T-helper 1 cell treated with Interleukin-12 subunit alpha and Interleukin-12 subunit beta and Interleukin-4 antibody, amounts not matched to agents 30 μg/mL and 1 μg/mL, for 36 hours (primary cell): Measurements from ENCODE around the gene DHDH.

ENCODE experiments used
- H3K27ac Mint-ChIP-seq: one replicate; pipeline ENCODE4 v1.8.0; 2021; ENCODE audit warnings: mild to moderate bottlenecking, mixed read lengths
- H3K27me3 Mint-ChIP-seq: one replicate; pipeline ENCODE4 v1.8.0; 2021; ENCODE audit warnings: low read depth, mixed read lengths
- H3K36me3 Mint-ChIP-seq: one replicate; pipeline ENCODE4 v1.8.0; 2021; ENCODE audit warnings: low read depth, mixed read lengths
- H3K4me1 Mint-ChIP-seq: one replicate; pipeline ENCODE4 v1.8.0; 2021; ENCODE audit warnings: low read depth, mixed read lengths
- H3K4me3 Mint-ChIP-seq: one replicate; pipeline ENCODE4 v1.8.0; 2021; ENCODE audit warnings: mild to moderate bottlenecking, moderate library complexity, mixed read lengths
- H3K9me3 Mint-ChIP-seq: one replicate; pipeline ENCODE4 v1.8.0; 2021; ENCODE audit warnings: mixed read lengths

The DHDH gene

GRCh38 chr19:48965040-48965805 is 31.7 kb downstream of the DHDH start, which contains the start of gene FTL:
Gene FTL, plus strand, starts transcription at chr19:48965309. Its CDS starts 199 bp downstream, at chr19:48965508.
- Mint-ChIP-seq H3K4me3 (peak within 1 kb of the TSS; percentile 98), H3K27me3 (no peaks in the 10 kb centered on the region), H3K36me3 (peaks cover 35% of the 10 kb centered on the region), H3K4me1 (peaks cover 38% of the 10 kb centered on the region), H3K9me3 (no peaks in the 10 kb centered on the region), H3K27ac (peak within 1 kb of the TSS; percentile 96)

DNA sequence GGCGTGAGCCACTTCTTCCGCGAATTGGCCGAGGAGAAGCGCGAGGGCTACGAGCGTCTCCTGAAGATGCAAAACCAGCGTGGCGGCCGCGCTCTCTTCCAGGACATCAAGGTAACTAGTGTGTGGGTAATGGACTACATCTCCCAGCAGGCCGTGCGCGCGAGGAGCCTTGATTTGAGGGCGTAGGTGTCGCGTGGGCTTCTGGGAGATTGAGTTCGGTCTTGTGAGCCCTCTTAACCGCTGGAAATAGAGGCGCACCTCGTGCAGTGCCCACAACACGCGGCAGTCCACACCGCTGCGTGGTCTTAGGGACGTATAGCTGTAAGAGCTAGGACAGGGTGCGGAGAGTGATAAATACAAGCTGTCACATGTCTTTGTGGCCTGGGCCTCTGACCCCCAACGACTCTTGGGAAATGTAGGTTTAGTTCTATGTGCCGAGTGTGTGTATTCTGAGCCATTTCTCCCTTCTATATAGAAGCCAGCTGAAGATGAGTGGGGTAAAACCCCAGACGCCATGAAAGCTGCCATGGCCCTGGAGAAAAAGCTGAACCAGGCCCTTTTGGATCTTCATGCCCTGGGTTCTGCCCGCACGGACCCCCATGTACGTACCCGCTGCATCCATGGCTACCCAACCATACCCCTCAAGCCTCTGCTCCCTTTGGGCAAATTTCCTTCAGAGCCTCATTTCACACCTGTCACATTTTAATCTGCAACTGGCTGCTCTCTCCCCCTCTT is 32.5 kb downstream of the DHDH start:
- Mint-ChIP-seq H3K4me3 (peak overlapping the region; percentile 98), H3K27ac (peak overlapping the region; percentile 96), H3K27me3 (no peaks in the 10 kb centered on the region), H3K9me3 (no peaks in the 10 kb centered on the region), H3K4me1 (peaks cover 40% of the 10 kb centered on the region), H3K36me3 (peaks cover 36% of the 10 kb centered on the region)

GRCh38 chr19:48966541-48967345 is 33.2 kb downstream of the DHDH start:
- H3K27me3 Mint-ChIP-seq: no peaks in the 10 kb centered on the region
- H3K36me3 Mint-ChIP-seq: peaks cover 34% of the 10 kb centered on the region
- H3K9me3 Mint-ChIP-seq: no peaks in the 10 kb centered on the region
- peaks cover 37% of the 10 kb centered on the region for H3K4me1 Mint-ChIP-seq
- H3K4me3 Mint-ChIP-seq: peak overlapping the region; percentile 98
- peak overlapping the region; percentile 96 for H3K27ac Mint-ChIP-seq

DNA sequence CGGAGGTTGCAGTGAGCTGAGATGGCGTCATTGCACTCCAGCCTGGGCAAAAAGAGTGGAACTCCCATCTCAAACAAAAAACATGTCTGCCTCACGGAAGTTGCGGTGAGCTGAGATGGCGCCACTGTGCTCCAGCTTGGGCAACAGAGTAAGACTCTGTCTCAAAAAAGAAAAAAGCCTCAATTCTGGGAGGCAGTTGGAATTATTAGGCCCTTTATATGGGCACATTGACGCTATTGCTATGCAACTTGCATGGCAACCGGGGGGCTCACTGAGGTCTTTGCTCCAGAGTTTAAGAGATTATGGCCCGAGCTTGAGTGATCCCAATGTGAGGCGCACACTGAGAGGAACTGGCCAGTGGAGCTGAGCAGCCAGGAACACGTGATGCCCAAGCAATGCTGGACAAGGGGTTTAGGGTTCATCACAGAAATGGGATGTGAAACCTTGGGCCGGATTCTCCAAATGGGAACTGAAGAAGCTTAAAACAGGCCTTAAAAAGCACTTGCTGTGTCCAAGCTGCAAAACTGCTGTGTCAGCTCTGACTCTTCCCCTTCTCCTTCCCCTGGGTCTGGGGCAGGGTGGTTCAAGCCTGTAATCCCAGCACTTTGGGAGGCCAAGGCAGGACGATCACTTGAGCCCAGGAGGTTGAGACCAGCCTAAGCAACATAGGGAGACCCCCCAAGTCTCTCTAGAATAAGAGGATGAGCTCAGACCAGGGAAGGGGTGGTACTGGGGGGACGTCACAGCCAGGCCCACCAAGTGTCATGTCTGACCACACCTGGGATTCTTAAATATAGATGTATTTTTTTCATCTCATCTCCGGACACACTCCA is 34.1 kb downstream of the DHDH start:
- Mint-ChIP-seq H3K9me3 (no peaks in the 10 kb centered on the region), H3K27ac (peak overlapping the region; percentile 6), H3K4me3 (peak overlapping the region; percentile 98), H3K4me1 (peaks cover 33% of the 10 kb centered on the region), H3K27me3 (no peaks in the 10 kb centered on the region), H3K36me3 (peaks cover 30% of the 10 kb centered on the region)

- H3K36me3 Mint-ChIP-seq: peaks cover 34% of the 10 kb centered on the region
Observed at GRCh38 chr19:48968179-48968661, 34.7 kb downstream of the DHDH start.

GRCh38 chr19:48968813-48969218 is 35.3 kb downstream of the DHDH start:
- Mint-ChIP-seq H3K27ac (peak overlapping the region; percentile 5), H3K36me3 (peaks cover 34% of the 10 kb centered on the region), H3K4me3 (no peak overlapping the region), H3K27me3 (no peaks in the 10 kb centered on the region), H3K9me3 (no peaks in the 10 kb centered on the region), H3K4me1 (peaks cover 28% of the 10 kb centered on the region)

More at GRCh38 chr19:48968179-48968661, 34.7 kb downstream of the DHDH start:
- H3K27ac Mint-ChIP-seq: peak overlapping the region; percentile 6
- no peaks in the 10 kb centered on the region for H3K9me3 Mint-ChIP-seq
- H3K27me3 Mint-ChIP-seq: no peaks in the 10 kb centered on the region
- H3K4me1 Mint-ChIP-seq: peaks cover 32% of the 10 kb centered on the region
- no peak overlapping the region for H3K4me3 Mint-ChIP-seq

GRCh38 chr19:48969276-48970138 is 36.0 kb downstream of the DHDH start:
- Mint-ChIP-seq H3K36me3 (peaks cover 34% of the 10 kb centered on the region), H3K4me3 (no peak overlapping the region), H3K27ac (no peak overlapping the region), H3K27me3 (no peaks in the 10 kb centered on the region), H3K4me1 (peaks cover 22% of the 10 kb centered on the region), H3K9me3 (no peaks in the 10 kb centered on the region)

DNA sequence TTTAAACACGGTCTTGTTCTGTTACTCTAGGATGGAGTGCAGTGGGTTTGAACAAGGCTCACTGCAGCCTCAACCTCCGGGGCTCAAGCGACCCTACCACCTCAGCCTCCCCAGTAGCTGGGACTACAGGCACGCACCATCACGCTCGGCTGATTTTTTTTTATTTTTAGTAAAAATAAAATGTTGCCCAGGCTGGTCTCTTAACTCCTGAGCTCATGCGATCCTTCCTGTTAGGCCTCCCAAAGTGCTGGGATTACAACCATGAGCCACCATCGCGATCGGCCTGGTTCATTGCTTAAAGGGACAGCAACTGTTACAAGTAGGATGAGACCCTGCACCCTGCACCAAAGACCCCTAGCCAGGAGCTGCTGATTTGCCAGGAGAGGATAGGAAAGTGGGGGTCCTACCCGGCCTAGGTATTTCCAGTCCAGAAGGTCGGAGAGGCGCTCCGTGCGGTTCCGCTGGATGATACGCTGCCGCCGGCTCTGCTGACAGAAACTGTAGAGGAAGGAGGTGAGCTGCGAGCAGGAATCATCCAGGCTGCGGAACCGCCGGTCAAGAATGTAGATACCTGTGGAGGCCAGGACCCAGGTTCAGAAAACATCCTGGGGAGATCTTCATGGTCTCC is 36.8 kb downstream of the DHDH start:
- Mint-ChIP-seq H3K27me3 (no peaks in the 10 kb centered on the region), H3K9me3 (no peaks in the 10 kb centered on the region), H3K27ac (no peak overlapping the region), H3K4me3 (no peak overlapping the region), H3K4me1 (peaks cover 18% of the 10 kb centered on the region), H3K36me3 (peaks cover 34% of the 10 kb centered on the region)

DNA sequence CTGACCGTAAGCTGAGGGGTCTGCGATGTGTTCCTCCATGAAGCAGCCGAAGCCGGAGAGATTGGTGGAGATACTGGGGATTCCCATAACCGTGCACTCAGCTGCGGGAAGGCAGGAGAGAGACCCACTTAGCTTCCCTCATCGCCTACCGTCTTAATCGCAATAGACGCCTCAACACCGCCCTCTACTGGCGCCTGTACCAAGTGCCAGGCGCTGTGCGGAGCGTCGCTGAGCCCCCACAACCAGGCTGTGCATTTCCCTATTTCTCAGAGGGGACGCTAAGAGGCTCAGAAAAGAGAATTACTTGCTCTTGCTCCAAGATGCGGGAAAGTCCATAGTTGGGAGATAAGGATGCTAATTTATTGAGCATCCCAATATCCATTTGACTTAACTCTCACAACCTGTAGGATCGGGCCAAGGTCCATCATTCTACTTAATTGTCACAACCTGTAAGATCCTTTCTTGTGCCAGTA is 37.5 kb downstream of the DHDH start:
- Mint-ChIP-seq H3K27me3 (no peaks in the 10 kb centered on the region), H3K4me3 (no peak overlapping the region), H3K4me1 (peaks cover 11% of the 10 kb centered on the region), H3K36me3 (peaks cover 28% of the 10 kb centered on the region), H3K27ac (peak overlapping the region; percentile 45), H3K9me3 (no peaks in the 10 kb centered on the region)

GRCh38 chr19:48975947-48976847 is 42.7 kb downstream of the DHDH start:
- Mint-ChIP-seq H3K27me3 (no peaks in the 10 kb centered on the region), H3K9me3 (no peaks in the 10 kb centered on the region), H3K4me3 (no peak overlapping the region), H3K36me3 (peaks cover 19% of the 10 kb centered on the region), H3K27ac (no peak overlapping the region), H3K4me1 (no peaks in the 10 kb centered on the region)

DNA sequence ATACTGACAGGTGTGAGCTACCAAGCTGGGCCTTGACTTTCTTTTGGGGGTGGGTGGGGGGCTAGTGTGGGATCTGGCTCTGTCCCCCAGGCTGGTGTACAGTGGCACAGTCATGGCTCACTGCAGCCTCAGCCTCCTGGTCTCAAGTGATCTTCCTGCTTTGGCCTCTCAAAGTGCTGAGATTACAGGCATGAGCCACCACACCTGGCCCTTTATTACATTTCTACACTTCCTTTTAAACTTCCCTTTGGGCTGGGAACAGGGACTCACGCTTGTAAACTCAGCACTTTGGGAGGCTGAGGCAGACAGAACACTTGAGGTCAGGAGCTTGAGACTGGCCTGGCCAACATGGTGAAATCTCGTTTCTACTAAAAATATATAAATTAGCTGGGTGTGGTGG is 43.6 kb downstream of the DHDH start:
- peaks cover 19% of the 10 kb centered on the region for H3K36me3 Mint-ChIP-seq
- H3K4me1 Mint-ChIP-seq: no peaks in the 10 kb centered on the region
- no peaks in the 10 kb centered on the region for H3K9me3 Mint-ChIP-seq
- no peaks in the 10 kb centered on the region for H3K27me3 Mint-ChIP-seq
- no peak overlapping the region for H3K4me3 Mint-ChIP-seq
- H3K27ac Mint-ChIP-seq: no peak overlapping the region

DNA sequence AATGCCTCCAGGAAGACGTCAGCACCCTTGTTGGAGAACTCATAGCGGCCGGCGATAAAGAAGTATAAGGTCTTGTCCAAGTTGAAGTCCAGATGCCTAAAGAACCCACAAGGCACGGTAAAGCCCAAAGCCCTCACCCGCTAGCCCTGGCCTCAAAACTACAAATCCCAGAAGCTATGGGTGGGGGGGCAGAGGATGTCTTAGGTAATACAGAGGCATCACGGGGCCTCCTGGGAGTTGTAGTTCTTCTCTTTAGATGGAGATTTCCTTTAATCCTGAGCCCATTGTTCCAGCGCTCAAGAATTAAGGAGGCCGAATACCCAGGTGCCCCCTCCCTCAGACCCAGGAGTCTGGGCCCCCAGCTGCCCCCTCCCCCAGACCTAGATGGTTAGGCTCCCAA is 48.8 kb downstream of the DHDH start:
- Mint-ChIP-seq H3K36me3 (peaks cover 22% of the 10 kb centered on the region), H3K4me3 (no peak overlapping the region), H3K27ac (no peak overlapping the region), H3K27me3 (no peaks in the 10 kb centered on the region), H3K4me1 (no peaks in the 10 kb centered on the region), H3K9me3 (no peaks in the 10 kb centered on the region)
